GM19023 (cell line): ENCODE results near the gene SLC25A4.

ENCODE experiments used
- ATAC-seq: cut with Tn5 transposase; IDR thresholded peaks from one replicate; pipeline ENCODE4 v1.9.1; 2021; ENCODE audit warnings: mild to moderate bottlenecking, moderate library complexity; ENCODE audit not compliant: unreplicated experiment

SLC25A4 gene

GRCh38 chr4:185119927-185120630 is 23.0 kb upstream of the SLC25A4 start:
- ATAC-seq = no peak

- no peak for ATAC-seq
Observed at GRCh38 chr4:185120631-185120946, 22.5 kb upstream of the SLC25A4 start.

GRCh38 chr4:185122681-185123345 is 20.3 kb upstream of the SLC25A4 start:
- peak; percentile 60 for ATAC-seq

GRCh38 chr4:185124006-185124405 is 19.1 kb upstream of the SLC25A4 start:
- no peak for ATAC-seq

GRCh38 chr4:185127021-185127925 is 15.8 kb upstream of the SLC25A4 start:
- ATAC-seq = no peak

- peak; percentile 56 for ATAC-seq
Observed at GRCh38 chr4:185128272-185129119, 14.6 kb upstream of the SLC25A4 start.

- ATAC-seq = peak; percentile 52
Observed at GRCh38 chr4:185134307-185134869, 8.7 kb upstream of the SLC25A4 start.

GRCh38 chr4:185137233-185137925 is 5.7 kb upstream of the SLC25A4 start:
- no peak for ATAC-seq

- ATAC-seq = no peak
Observed at GRCh38 chr4:185138161-185138560, 4.9 kb upstream of the SLC25A4 start.

GRCh38 chr4:185139736-185140135 is 3.3 kb upstream of the SLC25A4 start:
- no peak for ATAC-seq

GRCh38 chr4:185141777-185142176 is 1.3 kb upstream of the SLC25A4 start:
- ATAC-seq = no peak

GRCh38 chr4:185142564-185142911 is 528 bp upstream of the SLC25A4 start:
- no peak for ATAC-seq

GRCh38 chr4:185143601-185143969 is 519 bp downstream of the SLC25A4 start:
- ATAC-seq = peak; percentile 18

GRCh38 chr4:185144601-185145240 is 1.7 kb downstream of the SLC25A4 start:
- no peak for ATAC-seq

GRCh38 chr4:185145572-185145971 is 2.5 kb downstream of the SLC25A4 start:
- ATAC-seq = no peak

- ATAC-seq = no peak
Observed at GRCh38 chr4:185149392-185149791, 6.3 kb downstream of the SLC25A4 start.

GRCh38 chr4:185151296-185151695 is 8.2 kb downstream of the SLC25A4 start:
- no peak for ATAC-seq

GRCh38 chr4:185165605-185166063 is 22.6 kb downstream of the SLC25A4 start:
- peak; percentile 95 for ATAC-seq

- no peak for ATAC-seq
Observed at GRCh38 chr4:185167234-185167633, 24.2 kb downstream of the SLC25A4 start.
